Stimulated activated CD8-positive, alpha-beta memory T cell treated with anti-CD3 and anti-CD28 coated beads, Interleukin-7, amount 100 ng/mL, for 1 hour (primary cell): ENCODE results near the gene CROCC.

ENCODE experiments used
- DNase-seq, 2 donors: peaks; one replicate each; pipeline ENCODE4 v3.0.0-alpha.2; 2020; ENCODE audit warnings: low read depth in 2 of 2

CROCC gene

DNA sequence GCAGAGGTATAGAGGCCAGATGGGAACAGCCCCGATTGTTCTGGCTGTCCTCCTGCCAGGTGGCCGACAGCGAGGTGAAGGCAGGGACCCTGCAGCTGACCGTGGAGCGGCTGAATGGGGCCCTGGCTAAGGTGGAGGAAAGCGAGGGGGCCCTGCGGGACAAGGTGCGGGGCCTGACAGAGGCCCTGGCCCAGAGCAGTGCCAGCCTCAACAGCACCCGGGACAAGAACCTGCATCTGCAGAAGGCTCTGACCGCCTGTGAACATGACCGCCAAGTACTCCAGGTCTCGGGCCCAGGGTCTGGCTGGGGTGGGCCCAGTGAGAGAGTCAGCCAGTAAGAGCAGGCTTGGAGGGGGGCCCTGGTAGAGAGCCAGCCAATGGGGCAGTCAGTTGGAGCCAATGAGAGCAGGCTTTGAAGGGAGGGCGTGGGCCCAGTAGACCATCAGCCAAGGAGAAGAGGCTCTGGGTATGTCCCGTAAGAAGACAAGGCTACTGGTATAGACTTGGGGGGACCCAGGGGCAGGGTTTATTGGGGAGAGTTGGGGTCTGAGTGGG, 47.4 kb downstream of the CROCC start:
- no peak for DNase-seq

DNA sequence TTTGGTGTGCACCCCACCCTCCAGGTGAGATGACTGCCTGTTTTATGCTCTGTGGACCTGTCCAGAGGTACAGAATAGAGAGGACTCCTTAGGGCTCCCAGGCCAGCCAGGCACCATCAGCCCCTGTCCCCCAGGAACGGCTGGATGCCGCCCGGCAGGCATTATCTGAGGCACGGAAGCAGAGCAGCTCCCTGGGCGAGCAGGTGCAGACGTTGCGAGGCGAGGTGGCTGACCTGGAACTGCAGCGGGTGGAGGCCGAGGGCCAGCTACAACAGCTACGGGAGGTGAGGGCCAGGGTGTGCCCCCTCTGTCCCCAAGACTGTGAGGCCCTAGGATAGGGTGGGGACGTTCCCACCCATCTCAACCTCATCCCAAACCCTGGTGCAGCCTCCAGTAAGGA, 47.9 kb downstream of the CROCC start:
- no peak for DNase-seq

DNA sequence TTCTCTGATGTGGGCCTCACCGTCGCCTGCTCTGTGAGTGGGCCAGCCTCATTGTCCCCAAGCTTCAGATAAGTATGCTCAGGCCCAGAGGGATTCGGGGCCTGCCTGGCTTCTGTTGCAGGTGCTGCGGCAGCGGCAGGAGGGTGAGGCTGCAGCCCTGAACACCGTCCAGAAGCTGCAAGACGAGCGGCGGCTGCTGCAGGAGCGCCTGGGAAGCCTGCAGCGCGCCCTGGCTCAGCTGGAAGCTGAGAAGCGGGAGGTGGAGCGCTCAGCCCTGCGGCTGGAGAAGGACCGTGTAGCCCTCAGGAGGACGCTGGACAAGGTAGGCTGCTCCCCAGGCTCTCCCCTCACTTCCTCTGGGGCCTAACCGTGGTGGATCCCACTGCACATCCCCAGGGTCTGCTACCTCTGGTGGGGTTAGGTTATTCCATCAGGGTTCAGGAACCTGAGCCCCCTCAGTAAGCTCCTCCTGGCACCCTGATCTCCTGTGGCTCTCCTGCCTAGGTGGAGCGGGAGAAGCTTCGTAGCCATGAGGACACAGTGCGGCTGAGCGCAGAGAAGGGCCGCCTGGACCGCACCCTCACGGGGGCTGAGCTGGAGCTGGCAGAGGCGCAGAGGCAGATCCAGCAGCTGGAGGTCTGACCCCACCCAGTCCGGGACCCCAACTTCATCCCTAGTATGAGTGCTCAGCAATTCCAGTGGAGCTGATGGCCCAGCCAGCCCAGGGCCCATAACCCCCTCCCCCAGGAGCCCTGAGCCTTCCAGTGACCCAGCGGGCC, 48.6 kb downstream of the CROCC start:
- no peak for DNase-seq

DNA sequence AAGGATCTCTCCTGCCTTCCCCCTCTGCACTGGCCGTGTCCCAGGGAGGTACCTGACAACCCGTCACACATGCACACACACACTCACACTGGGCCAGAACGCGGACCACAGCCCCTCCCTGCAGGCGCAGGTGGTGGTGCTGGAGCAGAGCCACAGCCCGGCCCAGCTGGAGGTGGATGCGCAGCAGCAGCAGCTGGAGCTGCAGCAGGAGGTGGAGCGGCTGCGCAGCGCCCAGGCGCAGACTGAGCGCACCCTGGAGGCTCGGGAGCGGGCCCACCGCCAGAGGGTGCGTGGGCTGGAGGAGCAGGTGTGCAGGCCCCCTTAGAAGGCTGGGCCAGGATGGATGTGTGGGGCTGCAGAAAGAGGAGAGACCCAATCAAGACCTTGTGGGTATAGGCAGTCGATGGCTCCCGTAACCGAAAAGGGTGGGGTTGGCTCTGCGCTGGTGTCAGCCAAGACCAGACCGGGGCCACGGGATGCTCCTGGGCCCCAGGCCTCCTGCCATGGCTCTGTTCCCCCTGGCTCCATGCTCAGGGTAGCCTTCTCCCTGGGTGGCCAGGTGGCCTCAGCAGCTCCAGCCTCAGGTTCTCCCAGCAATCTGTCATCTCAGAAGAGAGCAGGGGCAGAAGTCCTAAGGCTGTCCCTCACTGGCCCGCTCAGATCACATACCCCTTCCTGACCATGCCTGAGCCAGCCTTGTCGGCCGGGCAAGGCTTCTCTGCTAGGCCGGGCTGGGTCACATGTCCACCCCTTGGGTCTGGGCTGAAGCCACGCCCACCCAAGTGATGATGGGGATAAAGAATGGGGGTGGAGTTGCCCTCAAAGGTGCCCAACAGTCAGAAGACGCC, 49.8 kb downstream of the CROCC start:
- DNase-seq = no peak

DNA sequence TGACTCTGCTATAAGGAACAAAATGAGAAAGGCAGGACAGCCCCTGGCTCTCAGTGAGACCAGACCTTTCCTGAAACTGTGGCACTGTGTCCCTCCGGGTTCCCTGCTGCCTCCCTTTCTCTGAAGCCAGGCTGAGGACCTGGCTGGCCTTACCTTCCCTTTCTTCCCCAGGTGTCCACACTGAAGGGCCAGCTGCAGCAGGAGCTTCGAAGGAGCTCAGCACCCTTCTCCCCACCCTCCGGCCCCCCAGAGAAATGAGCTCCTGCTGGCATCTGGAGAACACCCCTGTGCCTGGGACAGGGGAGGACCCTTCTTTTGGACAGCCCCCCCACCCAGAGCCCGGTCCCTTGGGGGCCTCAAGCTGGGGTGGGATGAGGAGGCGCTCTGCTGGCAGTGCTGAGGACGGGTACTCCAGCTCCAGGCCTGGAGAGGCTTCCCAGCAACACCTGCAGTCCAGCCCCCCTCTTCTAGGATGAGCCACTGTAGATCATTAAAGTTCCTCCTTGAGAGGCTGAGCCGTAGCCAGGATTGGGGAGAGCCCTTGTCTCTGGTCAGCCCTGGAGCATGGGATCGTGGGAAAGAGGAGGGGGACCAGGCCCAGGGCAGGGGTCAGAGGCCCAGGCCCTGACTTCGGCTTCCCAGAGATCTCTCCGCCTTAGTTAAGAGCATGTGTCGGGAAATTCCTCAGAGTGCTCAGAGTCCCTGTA, 50.6 kb downstream of the CROCC start:
- DNase-seq = no peak

DNA sequence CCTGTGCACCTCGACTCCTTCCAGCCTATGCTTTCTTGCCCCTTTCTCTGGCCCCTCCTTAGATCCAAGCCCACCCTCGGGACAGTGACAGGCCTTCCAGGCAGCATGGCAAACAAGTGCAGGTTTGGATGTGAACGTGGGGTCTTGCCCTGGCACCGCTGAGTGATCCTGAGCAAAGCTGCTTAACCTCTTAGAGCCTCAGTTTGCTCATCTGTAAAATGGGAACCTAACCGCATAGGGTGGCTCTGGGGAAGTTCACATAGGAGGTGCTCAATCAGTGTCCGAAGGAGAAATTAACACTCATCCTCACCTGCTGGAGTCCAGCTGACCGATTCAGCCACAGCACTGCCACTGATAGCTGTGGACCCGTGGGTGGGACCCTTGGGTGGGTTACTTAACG, 51.5 kb downstream of the CROCC start:
- DNase-seq = no peak

DNA sequence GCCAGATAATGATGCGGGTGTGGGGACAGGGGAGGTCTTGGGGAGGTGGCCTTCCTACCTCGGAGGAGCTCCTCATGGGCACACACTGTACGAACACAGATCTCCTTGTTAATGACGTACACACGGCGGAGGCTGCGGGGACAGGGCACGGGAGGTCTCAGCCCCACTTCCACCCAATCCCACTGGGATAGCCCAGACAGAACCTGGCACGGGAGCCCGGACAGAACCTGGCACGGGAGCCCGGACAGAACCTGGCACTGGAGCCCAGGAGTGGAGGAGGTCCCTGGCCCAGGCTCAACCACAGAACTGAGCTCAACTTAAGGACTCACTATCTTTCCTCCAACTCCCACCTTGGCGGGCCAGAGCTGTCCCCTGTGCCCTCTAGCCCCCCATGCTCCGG, 53.5 kb downstream of the CROCC start:
- DNase-seq = no peak

DNA sequence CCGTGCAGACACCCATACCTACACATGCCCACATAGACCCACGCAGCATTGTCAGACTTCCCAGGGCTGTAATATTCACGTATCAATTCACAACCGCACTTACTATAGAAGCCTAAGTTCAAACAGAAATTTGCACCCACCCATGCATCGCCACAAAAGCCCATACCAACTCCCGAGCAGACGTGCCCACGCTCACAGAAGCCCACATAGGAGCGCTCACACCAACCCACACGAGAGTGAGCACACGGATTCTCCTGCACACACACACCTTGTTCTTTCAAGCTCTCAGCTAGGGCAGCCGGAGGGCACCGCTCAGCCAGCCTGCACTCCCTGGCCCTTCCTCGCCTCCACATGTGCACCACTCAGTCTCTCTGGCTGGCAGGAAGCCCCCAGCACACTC, 54.1 kb downstream of the CROCC start:
- DNase-seq = no peak

DNA sequence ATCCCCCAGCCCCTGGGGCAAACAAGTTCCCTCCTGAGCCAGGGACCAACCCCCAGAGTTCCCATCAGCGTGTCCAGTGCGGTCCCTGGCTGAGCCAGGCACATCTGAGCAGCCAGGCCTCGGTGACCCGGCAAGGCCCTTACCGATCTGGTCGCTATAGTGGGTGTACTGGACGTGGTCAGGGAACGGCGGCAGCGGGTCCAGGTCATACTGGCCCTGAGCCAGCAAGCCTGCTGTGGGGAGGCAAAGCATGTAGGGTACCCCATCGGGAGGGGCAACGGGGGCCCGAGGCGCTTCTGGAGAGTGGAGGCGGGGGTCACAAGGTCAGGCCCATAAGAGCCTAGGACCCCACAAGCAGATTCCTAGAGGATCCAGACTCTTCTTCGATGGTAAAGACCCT, 55.2 kb downstream of the CROCC start:
- no peak for DNase-seq

DNA sequence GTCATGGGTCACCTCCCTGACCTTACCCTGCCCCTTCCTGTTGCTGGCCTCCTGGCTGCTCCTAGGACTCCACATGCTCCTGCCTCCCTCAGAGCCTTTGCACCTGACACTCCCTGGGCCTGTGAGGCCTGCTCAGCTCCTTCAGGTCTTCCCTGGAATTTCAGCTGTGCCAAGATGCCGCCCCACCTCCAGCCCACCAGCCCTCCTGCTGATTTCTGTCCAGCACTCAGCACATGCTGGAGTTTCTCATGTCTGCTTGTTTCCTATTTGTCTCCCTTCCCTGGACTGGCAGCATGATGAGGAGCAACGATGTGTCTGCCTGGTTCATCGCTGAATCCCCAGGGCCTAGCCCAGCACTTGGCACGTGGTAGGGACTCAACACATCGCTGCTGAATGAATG, 55.6 kb downstream of the CROCC start:
- no peak for DNase-seq

DNA sequence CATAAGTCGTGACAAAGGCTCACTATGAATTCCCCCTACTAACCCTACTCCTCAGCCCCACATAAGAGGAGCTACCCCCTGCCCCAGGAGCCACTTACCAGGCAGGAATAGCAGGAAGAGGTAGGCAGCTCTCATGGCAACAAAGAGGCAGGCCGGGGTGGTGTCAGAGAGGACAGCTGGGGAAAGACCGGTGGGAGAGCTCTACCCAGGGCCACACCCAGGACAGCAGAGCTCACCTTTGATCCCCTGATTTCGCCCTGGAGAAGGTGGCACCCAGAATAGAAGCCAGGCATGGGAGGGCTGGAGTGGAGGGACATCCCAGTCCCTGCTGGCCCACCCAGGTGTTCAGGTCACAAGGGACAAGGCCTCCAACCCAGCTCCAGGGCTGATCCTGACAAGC, 56.4 kb downstream of the CROCC start:
- no peak for DNase-seq

DNA sequence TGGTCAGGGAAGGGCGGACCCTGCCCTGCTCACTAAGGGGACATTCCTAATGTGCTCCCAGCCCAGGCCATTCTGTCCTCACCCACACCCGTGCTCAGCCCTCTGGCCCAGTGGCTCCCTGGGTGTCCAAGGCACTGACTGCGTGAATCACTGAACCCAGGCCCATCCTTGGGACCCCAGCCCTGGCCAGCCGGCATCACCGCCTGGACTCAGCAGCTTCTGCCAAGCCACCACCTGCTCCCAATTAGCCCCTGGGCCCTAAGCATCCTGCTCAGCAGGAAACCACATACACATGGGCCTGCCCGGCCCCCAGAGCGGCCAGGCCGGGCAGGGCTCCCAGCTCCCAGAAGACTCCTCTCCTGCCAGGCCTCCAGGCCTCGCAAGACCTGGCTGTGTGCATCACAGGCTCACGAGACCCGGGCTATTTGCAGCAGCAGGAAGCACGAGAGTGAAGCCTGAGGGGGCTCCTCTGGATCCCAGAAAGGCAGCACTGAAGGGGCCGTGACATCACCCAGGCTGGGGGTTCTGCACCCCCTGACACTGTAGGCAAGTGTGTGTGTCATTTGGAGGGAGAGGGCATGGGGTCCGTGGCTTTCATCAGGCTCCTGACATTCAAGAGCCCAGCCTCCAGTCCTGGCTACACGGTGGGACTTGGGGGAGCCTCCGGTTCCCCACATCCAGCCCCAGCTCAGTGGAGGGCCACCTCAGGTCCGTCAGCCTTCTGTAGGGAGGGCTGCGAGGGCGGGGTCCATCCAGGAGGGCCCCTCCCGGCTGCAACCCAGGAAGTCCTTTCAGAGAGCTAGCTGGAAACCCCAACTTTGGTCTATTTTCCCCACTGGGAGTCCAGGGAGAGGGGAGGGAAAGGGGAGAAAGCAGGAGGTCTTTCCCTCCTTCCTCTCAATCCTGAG, 57.1 kb downstream of the CROCC start:
- DNase-seq = no peak

DNA sequence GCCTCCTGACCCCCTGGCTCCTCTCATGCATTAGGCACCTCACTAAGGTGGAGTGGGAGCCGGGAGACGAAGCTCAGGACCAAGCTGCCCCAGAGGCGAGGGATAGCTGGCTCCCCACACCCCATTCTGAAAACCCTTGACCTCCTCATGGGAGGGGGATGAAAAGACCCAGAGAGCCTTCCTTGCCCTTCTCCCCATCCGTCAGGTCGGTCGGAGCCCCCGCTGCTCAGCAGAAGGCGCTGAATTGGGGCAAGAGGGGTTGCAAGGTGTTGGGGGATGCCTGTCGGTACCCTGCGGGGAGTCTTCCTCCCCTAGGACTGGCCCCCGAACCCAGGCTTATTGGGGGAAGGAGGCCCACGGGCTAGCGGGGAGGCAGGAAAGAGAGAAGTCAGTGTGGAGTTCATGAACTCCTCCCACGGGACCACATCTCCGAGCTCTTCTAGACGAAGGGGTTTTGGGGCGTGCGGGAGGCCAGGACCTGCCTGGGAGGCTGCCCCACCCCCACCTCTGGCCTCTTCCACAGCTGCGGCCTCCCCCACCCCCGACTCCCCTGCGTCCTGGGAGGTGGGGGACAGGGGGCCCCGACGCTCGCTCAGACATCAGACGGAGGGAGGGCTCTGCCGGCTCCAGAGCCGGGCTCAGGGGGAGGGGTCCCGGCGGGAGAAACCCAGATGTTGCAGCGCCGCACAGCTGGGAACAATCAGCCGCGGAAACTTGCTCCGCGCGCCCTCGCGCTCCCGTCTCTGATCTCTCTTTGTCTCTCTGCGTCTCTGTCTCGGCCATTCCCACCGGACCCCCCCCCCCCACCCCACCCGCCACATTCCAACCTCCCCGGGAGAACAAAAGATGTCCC, 58.0 kb downstream of the CROCC start:
- no peak for DNase-seq

DNA sequence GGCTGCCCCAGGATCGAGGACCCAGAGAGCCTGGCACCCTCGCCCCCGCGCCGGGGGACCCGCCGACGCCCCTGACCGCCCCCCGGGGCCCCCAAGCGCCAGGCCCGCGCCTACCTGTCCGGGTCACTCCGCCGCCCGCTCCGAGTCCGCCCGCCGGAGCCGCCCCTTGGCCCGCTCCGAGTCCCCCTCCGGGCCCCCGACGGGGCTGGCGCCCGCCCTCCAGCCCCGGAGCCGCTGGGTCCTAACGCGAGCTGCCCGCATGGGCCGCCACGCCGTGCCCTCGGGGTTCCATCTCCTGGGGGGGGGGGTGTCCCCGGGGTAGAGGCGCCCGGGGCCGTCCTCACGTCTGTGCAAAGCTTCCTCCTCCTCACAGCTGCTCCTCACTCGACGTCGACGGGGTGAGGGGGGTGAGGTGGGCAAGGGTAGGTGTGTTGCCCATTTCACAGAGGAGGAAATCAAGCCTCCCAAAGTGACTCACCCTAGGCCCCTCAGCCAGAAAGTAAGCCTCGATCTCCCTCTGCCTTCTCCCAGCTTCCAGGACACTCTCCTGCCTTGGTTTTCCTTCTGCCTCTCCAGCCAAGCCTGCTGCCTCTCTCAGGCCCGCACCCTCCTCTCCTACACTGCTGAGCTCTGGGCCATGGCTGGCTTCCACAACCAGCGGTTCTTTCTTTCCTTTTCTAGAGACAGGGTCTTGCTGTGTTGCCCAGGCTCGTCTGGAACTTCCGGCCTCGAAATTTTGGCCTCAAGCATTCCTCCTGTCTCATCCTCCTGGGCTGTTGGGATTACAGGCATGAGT, 58.9 kb downstream of the CROCC start, which contains the start of gene MFAP2:
Gene MFAP2 (minus strand): TSS at position 148 of the 796 bp plus-strand sequence. CDS start 2,347 bp downstream, outside the sequence.
- DNase-seq = no peak

DNA sequence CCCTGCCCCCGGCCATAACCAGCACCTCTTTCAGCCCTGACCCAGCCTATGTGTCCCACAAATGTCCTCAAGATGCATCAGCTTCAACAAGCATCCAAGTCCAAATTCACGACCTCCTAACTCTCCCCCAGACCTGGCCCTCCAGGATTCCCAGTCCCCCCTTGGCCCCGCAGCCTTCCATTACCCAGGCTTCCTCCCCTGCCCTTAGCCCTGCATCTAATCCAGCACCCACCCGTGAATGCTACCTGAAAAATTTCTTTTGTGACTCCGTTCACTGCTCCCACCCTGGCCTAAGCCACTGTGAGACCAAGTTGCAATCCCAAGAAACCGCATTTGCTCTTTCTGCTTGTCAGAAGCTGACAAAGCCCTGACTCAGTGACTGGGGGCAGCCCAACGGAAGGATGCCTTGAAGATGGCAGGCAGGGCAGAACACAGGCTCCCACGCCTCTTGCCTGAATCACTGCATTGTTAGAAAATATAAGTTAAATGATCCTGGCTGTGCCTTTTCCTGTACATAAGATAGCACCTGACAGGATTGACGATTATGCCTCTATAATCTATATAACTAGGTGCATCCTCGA, 59.6 kb downstream of the CROCC start:
- DNase-seq = no peak

DNA sequence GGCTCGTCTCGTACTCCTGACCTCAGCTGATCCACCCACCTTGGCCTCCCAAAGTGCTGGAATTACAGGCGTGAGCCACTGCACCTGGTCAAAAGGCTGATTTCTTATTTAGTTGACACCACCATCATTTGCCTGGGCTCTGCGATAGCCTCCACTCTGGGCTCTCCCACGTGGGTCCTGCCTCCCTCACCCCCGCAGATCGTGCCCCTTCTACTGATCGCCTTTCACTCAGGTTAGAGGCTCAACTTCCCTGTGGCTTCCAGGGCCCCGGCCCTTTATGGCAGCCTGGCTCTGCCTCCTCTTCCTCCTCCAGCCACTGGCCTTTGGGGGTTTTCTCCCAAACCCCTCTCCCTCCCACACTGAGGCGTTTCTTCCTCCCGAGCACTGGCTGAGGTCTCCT, 61.2 kb downstream of the CROCC start:
- DNase-seq = no peak

DNA sequence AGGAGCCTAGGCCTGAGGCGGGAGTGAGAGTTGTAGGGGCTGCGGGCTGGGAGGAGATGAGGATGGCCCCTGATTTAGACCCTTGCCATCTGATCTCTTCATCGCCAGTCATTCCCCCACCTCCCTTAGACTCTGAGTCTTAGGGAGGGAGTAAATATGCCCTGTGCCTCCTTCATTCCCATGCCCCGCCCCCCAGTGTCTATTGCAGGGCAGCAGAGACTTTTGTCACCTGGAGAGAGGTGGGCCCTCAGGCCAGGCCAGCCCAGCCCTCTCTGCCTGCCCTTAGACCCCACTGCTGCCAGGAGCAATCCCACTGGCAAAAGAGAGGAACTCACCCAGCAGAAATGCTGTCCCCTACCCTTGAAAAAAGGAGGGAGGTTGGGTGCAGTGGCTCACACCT, 61.9 kb downstream of the CROCC start:
- no peak for DNase-seq

DNA sequence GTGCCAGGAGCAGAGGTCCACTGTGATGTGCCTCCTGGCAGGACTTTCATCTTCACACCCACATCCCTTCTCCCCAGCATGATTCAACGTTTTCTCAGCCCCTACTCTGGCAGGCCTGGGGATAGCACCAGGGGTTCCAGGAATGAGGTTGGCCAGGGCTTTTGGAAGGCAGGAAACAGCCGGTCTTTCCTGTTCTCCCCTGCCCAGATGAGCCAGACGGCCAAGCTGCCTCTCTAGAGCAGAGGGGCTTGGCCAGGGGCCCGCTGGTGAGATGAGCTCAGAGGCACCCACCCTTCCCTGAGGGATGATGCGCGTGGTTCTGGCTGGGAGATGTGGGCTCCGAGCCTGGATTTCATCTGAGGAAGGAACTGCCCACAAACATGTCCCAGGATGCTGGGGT, 63.0 kb downstream of the CROCC start:
- no peak for DNase-seq

DNA sequence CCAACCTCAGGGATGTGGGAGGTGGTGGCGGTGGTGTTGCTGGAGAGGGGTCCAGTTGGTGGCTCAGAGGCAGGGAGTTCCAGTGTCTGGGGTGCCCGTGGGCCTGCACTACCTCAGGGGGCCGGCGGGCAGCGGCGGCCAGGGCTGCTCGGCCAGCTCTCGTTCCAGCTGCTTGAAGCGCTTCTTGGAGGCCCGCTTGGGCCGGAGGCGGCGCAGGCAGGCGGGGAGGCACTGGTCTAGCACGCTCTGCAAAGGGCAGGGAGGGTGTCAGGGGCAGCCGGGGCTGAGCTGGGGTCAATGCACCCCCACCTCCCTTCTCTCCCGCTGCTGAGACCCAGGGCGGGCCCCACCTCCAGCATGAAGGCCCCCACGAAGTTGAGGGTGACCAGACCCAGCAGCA, 64.4 kb downstream of the CROCC start:
- DNase-seq = no peak
